GM23338 (cell line): Measurements from ENCODE around the gene CDKN1C. TPM values are rescaled to one million over a fixed set of nuclear protein-coding genes. Genes with fewer than 3 reads are reported as not detected.

Experiments used
- ATAC-seq: fragments of 200-7000 bp; cut with Tn5 transposase; 3 replicates; pipeline ENCODE4 v1.9.1; 2020
- DNase-seq: peaks from one replicate; pipeline ENCODE4 v3.0.0-alpha.2; 2015; ENCODE audit warnings: low spot score
- H2AFZ ChIP-seq: fragments of 200-600 bp; sonication (generic); 2 replicates; pipeline ENCODE4 v1.8.0; 2016; ENCODE audit warnings: antibody characterized with exemption, mild to moderate bottlenecking, moderate library complexity
- H3F3A ChIP-seq: fragments of 200-600 bp; sonication (generic); replicated peaks from 2 replicates; pipeline ENCODE4 v1.8.0; 2017; ENCODE audit warnings: antibody characterized with exemption, mixed run types, low read depth
- H3K27ac ChIP-seq: fragments of 200-600 bp; sonication (generic); 2 replicates; pipeline ENCODE4 v1.6.1; 2016; ENCODE audit warnings: low read depth
- H3K27me3 ChIP-seq: fragments of 200-600 bp; sonication (generic); 2 replicates; pipeline ENCODE4 v1.8.0; 2016; ENCODE audit warnings: mild to moderate bottlenecking, mixed run types, moderate library complexity; ENCODE audit not compliant: insufficient read depth
- H3K36me3 ChIP-seq: fragments of 200-600 bp; sonication (generic); 2 replicates; pipeline ENCODE4 v1.8.0; 2016; ENCODE audit warnings: mild to moderate bottlenecking; ENCODE audit not compliant: insufficient read depth
- H3K4me1 ChIP-seq: fragments of 200-600 bp; sonication (generic); 2 replicates; pipeline ENCODE4 v1.8.0; 2016; ENCODE audit warnings: mild to moderate bottlenecking, moderate library complexity; ENCODE audit not compliant: insufficient read depth
- H3K4me2 ChIP-seq: fragments of 200-600 bp; sonication (generic); 2 replicates; pipeline ENCODE4 v1.7.1; 2017; ENCODE audit warnings: mixed run types
- H3K4me3 ChIP-seq: fragments of 200-600 bp; sonication (generic); 2 replicates; pipeline ENCODE4 v1.6.1; 2016; ENCODE audit warnings: mixed run types
- H3K79me2 ChIP-seq: fragments of 200-600 bp; sonication (generic); replicated peaks from 2 replicates; pipeline ENCODE4 v1.8.0; 2017; ENCODE audit warnings: mild to moderate bottlenecking; ENCODE audit not compliant: insufficient read depth
- H3K9me2 ChIP-seq: fragments of 200-600 bp; sonication (generic); 2 replicates; pipeline ENCODE4 v1.8.0; 2017; ENCODE audit not compliant: insufficient read depth
- H4K20me1 ChIP-seq: fragments of 200-600 bp; sonication (generic); replicated peaks from 2 replicates; pipeline ENCODE4 v1.8.0; 2017; ENCODE audit warnings: mild to moderate bottlenecking; ENCODE audit not compliant: insufficient read depth
- H3K27ac Mint-ChIP-seq: 2 replicates; pipeline ENCODE4 v1.8.0; 2020; ENCODE audit warnings: inconsistent platforms, mild to moderate bottlenecking, moderate library complexity, mixed read lengths
- H3K27me3 Mint-ChIP-seq: 3 replicates; pipeline ENCODE4 v1.8.0; 2022; ENCODE audit warnings: low read depth, mild to moderate bottlenecking, moderate library complexity, mixed read lengths, inconsistent platforms; ENCODE audit not compliant: insufficient read depth, poor library complexity
- H3K36me3 Mint-ChIP-seq: 3 replicates; pipeline ENCODE4 v1.8.0; 2021; ENCODE audit warnings: low read depth, mild to moderate bottlenecking, inconsistent platforms, moderate library complexity, mixed read lengths
- H3K4me1 Mint-ChIP-seq: 3 replicates; pipeline ENCODE4 v1.8.0; 2020; ENCODE audit warnings: mild to moderate bottlenecking, inconsistent platforms, mixed read lengths
- H3K4me3 Mint-ChIP-seq: 3 replicates; pipeline ENCODE4 v1.8.0; 2021; ENCODE audit warnings: moderate library complexity, mild to moderate bottlenecking, inconsistent platforms, mixed read lengths
- H3K9me3 Mint-ChIP-seq: 3 replicates; pipeline ENCODE4 v1.8.0; 2020; ENCODE audit warnings: moderate library complexity, mild to moderate bottlenecking, inconsistent platforms, mixed read lengths
- EZH2 ChIP-seq: fragments of 200-600 bp; sonication (generic); IDR thresholded peaks from one replicate; pipeline ENCODE4 v1.8.0; 2017; ENCODE audit warnings: antibody characterized with exemption, mild to moderate bottlenecking, low read depth; ENCODE audit not compliant: unreplicated experiment
- ZNF462 ChIP-seq: fragments of 250-450 bp; sonication (Bioruptor Pico); IDR thresholded peaks from 2 replicates; pipeline ENCODE4 v1.5.0; 2020; ENCODE audit warnings: mild to moderate bottlenecking, moderate library complexity
- polyA plus RNA-seq: library from polyadenylated mRNA; unstranded; fragments of >200 nt; fragmentation: Nextera tagmentation; extraction: Ambion mirVana; gene quantifications from 2 replicates; pipeline ENCODE4 v1.2.1, GENCODE V29; 2016
- total RNA-seq: library from RNA; depleted of rRNA; stranded (reverse); fragments of >200 nt; shearing (Covaris generic); gene quantifications from 2 replicates; pipeline ENCODE4 v1.2.3, GENCODE V29; 2014
- TF ChIP-seq, protein P1 (sequence below), 2 experiments: fragments of 200-600 bp in 1 of 2; sonication (generic) in 1 of 2; conservative IDR thresholded peaks; 2 replicates each; pipeline versions ENCODE4 v1.5.1 to v1.6.1; 2016 to 2017; ENCODE audit warnings: antibody characterized with exemption in 2 of 2, low read depth in 2 of 2, mild to moderate bottlenecking in 2 of 2, moderate library complexity in 1 of 2

CDKN1C gene
- total and polyA plus RNA-seq, 2 experiments from 2014 or later = 19.3 to 23.5 TPM

DNA sequence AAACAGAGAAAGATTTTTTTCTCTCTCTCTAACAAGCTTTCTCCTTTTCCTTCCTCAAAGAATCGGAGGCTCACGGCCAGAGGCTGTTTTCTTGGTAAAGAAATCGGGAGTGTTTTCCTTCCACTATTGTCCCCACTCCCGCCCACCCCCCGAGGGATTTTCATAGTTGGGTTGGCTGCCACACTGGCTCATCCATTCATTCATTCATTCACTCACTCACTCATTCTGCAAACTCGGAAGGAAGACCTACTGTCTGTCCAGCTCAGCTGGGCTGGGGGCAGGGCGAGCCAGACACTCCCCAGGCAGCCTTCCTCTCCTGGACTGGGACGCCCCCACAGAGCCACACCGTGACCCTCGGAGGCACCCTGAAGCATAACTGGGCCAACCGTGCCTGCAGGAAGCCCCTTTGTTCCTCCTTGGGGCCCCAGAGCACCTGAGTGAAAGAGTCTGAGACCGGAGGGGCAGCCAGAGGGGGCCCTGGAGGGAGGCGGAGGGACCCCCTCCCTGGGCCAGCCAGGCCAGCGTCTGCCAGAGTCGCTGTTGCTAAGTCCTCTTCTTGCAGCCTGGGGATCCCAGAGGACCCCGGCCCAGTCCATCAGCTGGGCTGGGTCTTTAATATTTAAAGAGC lies 17.0 kb downstream of the CDKN1C start (continued):
- TF ChIP-seq ZNF462 (CRISPR knock-in tag) = no peak

DNA sequence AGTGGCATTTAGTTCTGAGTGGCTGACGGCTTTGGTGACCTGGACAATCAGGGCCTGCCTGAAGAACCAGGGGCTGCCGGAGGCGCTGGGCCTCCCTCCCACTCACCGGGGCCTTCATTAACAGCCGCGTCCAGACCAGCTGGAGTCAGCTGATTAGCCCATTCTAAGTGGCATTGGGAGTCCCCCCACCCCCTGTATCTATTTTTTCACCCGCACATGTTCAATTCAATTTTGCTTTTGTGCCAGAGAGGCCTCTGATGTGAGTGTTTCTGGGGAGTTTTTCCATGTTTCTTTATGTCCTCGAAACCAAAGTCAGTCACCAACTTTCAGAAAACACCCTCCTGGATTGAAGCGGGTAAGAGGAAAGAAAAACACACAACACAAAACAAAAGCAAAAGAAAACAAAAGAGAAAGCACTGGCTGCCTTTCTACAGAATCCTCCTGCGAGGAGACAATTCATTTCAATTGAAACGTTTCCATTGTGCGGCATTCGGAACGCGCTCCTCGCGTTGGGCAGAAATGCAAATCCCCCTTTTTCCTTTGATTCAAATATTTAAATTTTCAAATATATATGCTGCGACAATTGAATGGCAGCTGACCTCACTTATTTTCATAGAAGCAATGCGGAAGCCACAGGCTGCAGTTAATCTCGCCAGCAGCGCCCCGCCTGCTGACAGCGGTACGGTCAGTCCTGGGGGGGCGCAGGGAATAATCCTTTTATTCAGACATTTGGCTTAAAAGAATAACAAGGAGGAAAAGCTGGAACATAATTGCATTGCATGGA lies 17.7 kb downstream of the CDKN1C start:
- H3K27me3 ChIP-seq = peaks cover 91% of the 10 kb centered on the region
- H3K9me3 Mint-ChIP-seq = peaks cover 8% of the 10 kb centered on the region
- H3K27me3 Mint-ChIP-seq = peaks cover 75% of the 10 kb centered on the region
- peaks cover 23% of the 10 kb centered on the region; the same call in 1 of the 2 replicates for H3F3A ChIP-seq
- peak overlapping the region; percentile 55; the same call in 1 of the 3 replicates for H3K4me3 Mint-ChIP-seq
- TF ChIP-seq, protein P1, sequence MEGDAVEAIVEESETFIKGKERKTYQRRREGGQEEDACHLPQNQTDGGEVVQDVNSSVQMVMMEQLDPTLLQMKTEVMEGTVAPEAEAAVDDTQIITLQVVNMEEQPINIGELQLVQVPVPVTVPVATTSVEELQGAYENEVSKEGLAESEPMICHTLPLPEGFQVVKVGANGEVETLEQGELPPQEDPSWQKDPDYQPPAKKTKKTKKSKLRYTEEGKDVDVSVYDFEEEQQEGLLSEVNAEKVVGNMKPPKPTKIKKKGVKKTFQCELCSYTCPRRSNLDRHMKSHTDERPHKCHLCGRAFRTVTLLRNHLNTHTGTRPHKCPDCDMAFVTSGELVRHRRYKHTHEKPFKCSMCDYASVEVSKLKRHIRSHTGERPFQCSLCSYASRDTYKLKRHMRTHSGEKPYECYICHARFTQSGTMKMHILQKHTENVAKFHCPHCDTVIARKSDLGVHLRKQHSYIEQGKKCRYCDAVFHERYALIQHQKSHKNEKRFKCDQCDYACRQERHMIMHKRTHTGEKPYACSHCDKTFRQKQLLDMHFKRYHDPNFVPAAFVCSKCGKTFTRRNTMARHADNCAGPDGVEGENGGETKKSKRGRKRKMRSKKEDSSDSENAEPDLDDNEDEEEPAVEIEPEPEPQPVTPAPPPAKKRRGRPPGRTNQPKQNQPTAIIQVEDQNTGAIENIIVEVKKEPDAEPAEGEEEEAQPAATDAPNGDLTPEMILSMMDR (conservative IDR thresholded peaks at IDR 0.05; ENCODE audit: low read depth in 2 of 2) = no peak
- TF ChIP-seq EZH2 = peak; percentile 46
- no peaks in the 10 kb centered on the region for H3K9me2 ChIP-seq
- no peak overlapping the region for H3K27ac ChIP-seq
- peaks cover 42% of the 10 kb centered on the region for H3K4me1 ChIP-seq
- no peak overlapping the region for H3K27ac Mint-ChIP-seq
- no peaks in the 10 kb centered on the region for H3K79me2 ChIP-seq
- no peak for ATAC-seq
- no peaks in the 10 kb centered on the region for H3K36me3 ChIP-seq
- peaks cover 5% of the 10 kb centered on the region; the same call in 1 of the 3 replicates for H3K36me3 Mint-ChIP-seq
- peak overlapping the region; percentile 78 for H3K4me2 ChIP-seq
- peak overlapping the region; percentile 44 for H3K4me3 ChIP-seq
- no peaks in the 10 kb centered on the region for H4K20me1 ChIP-seq
- H3K4me1 Mint-ChIP-seq = peaks cover 47% of the 10 kb centered on the region
- no peak overlapping the region for H2AFZ ChIP-seq
- no peak for DNase-seq
